GM12891 (cell line): ENCODE results near the gene PALM. TPM values are rescaled to one million over a fixed set of nuclear protein-coding genes. Genes with fewer than 3 reads are reported as not detected.
"Not testable (repeated sequence)": the region's sequence is repeated elsewhere in the genome, so short reads cannot be mapped to it uniquely, and the experiment has no call there.

Experiments
- DNase-seq: peaks from one replicate; pipeline ENCODE4 v3.0.0; 2011; ENCODE audit warnings: low spot score; ENCODE audit not compliant: insufficient read length
- FAIRE-seq: peaks from 2 replicates; lab custom pipeline; 2011; peaks lifted over from hg19 to GRCh38; lab: Jason Lieb, UNC
- PAX5 ChIP-seq: IDR thresholded peaks from 2 replicates; pipeline ENCODE4 v1.6.1; 2011; ENCODE audit warnings: low read length, moderate library complexity, mild to moderate bottlenecking; ENCODE audit not compliant: insufficient read depth, severe bottlenecking
- POLR2A ChIP-seq: IDR thresholded peaks from 2 replicates; pipeline ENCODE4 v1.6.1; 2011; ENCODE audit warnings: low read depth, low read length, control low read depth
- POLR2AphosphoS5 ChIP-seq: IDR thresholded peaks from 2 replicates; pipeline ENCODE4 v1.6.1; 2011; ENCODE audit warnings: low read depth, low read length, control low read depth
- POU2F2 ChIP-seq: IDR thresholded peaks from 2 replicates; pipeline ENCODE4 v1.6.1; 2011; ENCODE audit warnings: low read depth, mild to moderate bottlenecking, control low read depth, low read length, moderate library complexity
- SPI1 ChIP-seq: IDR thresholded peaks from 2 replicates; pipeline ENCODE4 v1.6.1; 2011; ENCODE audit warnings: low read depth, low read length, control low read depth
- TAF1 ChIP-seq: IDR thresholded peaks from 2 replicates; pipeline ENCODE4 v1.6.1; 2011; ENCODE audit warnings: low read depth, low read length, control low read depth
- polyA plus RNA-seq: library from polyadenylated mRNA; unstranded; fragments of >200 nt; gene quantifications from one replicate; pipeline ENCODE4 v1.2.1, GENCODE V29; 2012; ENCODE audit warnings: low read depth, missing spikeins, inconsistent platforms; ENCODE audit not compliant: missing spikeins

PALM gene, protein sequence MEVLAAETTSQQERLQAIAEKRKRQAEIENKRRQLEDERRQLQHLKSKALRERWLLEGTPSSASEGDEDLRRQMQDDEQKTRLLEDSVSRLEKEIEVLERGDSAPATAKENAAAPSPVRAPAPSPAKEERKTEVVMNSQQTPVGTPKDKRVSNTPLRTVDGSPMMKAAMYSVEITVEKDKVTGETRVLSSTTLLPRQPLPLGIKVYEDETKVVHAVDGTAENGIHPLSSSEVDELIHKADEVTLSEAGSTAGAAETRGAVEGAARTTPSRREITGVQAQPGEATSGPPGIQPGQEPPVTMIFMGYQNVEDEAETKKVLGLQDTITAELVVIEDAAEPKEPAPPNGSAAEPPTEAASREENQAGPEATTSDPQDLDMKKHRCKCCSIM
- 0.73 TPM for polyA plus RNA-seq

DNA sequence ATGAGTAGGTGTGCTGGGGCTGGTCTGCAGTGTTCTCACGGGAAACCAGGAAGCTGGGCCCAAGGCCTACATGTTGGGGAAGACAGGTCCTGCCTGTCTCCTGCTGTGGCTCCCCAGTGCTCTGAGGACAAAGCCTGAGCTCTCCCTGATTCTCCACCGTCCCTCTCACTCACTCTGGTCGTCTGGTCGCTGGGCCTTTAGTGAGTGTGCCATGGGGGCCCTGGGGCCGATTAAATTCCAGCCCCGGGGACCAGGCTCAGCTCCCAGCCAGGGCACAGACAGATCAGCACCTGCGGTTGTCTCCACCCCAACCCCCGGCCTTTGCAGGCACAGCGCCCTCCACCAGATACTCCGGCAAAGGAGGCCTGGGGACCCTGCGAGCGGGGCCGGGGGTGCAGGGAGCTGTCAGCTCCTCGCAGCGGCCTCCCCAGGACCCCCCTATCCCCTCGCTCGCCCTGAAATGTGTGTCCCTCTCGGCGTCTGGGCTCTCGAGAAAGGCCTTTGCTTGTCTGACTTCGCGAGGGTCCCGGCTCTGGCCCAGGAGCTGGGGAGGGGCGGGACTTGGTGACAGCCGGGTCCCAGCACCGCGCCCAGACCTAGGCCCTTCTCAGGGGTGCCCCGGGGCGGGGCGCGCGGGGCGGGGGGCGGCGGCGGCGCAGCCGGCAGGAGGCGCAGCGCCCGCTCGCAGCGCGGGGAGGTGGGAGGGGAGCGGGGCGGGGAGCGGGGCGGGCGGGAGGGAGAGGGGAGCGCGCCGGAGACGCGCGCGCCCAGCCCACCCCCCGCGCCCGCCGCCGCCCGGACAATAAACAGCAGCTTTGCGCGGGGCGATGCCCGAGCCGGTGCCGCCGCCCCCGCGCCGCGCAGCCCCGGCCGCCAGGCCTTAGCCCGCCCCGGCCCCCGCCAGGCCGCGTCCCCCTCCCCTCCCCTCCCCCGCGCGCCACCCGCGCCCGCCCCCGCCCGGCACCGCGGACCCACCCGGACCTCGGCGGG, at the start of gene PALM:
PALM (plus strand) TSS at position 782 of the 990 bp plus-strand sequence. CDS start 212 bp downstream, outside the sequence.
- FAIRE-seq = no peak
- no peak for TF ChIP-seq PAX5
- no peak for TF ChIP-seq SPI1
- TF ChIP-seq POLR2AphosphoS5 = no peak
- no peak for TF ChIP-seq POU2F2
- no peak for TF ChIP-seq POLR2A
- TF ChIP-seq TAF1 = no peak
- no peak for DNase-seq

DNA sequence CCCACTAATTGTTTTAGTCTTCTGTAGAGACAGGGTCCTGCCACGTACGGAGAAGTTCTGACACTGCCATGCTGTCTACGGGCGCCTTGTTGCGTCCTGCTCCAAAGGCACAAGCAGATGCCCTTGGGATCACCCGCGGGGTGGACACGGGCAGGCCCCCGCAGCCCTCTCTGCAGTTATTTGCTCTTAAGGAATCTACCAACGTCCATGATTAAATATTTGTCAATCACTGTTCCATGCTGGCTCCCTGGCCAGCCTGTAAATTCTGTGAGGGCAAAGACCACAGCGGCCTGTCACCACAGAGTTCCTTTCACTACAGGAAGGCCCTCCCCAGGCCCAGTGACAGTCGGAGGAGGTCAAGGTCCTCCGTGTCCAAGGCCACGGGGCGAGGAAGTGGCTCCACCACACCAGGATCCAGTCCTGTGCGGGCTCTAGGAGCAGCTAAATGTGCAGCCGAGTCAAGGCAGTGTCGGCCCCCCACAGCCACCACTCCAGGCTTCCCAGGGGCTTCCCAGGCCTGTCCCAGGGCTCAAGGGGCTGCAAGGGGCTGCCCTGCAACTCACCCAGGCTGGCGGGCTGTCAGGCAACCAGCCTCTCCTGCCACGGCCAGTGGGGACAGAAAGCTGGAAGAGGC, 47.8 kb upstream of the PALM start:
- no peak for FAIRE-seq

DNA sequence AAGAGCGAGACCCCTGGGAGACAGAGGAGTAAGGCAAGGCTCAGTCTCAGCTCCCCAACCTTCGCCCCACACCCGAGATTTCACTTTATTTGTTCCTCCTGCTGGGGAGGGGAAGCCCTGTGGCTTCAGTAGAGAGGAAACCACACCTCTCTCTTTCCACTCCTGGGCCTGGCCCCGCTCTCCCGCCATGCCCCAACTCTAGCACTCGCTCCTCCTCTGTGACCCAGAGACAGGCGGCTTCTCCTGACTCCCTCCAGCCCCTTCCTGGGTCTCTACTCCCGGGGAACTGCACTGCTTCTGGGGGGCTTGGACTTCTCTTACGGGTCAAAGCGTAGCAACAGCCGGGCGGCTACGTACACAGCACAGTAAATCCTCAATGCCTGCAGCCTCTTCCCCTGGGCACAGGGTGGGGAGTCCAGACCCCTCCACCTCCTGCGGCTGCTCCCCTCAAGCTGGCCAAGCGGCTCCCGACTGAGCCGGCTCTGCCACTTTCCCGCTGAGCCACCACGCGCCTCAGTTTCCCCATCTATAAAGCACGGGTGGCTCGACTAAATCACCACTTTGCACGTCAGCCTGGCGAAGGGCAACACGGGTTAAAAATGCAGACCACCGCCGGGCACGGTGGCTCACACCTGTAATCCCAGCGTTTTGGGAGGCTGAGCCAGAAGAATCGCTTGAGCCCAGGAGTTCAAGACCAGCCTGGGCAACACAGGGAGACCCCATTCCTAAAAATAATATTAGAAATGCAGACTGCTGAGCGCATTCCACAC, 47.1 kb upstream of the PALM start:
- FAIRE-seq = peak; percentile 90
- DNase-seq = peak; percentile 79

More for the DNA sequence above, 47.8 kb upstream of the PALM start:
- TF ChIP-seq PAX5 (no peak), POLR2A (no peak), POU2F2 (no peak), TAF1 (no peak), POLR2AphosphoS5 (no peak), SPI1 (no peak)
- no peak for DNase-seq

DNA sequence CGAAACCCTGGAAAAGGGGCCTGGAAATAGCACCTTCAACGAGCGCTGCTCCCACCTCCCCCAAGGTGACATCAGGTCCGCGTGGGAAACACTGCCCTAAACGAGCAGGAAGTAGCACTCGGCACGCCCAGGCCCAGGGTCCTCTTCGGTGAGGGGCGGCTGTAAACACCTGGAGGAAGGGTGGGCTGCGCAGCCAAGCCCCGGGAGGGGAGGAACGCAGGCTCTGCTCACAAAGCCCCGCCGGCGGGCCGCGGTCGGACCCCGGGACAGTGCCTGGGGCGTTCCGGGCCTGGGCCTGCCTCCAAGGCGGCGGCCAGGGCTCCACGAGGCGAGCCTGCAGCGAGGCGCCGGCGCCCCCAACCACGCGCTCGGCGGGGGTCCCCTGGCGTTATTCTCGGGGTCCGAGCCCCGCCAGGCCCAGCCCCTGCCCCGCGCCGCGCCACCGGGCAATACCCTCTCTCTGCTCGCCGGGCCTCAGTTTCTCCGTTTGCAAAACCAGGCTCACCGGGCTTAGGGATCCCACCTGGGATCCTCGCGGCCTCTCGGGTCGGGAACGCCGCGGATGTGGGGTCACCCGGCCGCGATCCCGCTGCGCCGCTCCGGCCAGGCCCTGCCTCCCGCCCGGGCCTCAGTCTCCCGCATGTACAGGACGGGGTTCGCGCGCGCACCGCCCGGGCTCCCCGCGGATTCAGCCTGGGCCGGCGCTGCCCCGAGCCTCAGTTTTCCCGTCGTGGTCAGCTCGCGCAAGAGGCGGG, 46.4 kb upstream of the PALM start:
- TF ChIP-seq POU2F2 (peak; percentile 32; the same call in 1 of the 2 replicates), SPI1 (no peak), POLR2A (peak; percentile 63), POLR2AphosphoS5 (peak; percentile 39; the same call in 1 of the 2 replicates), TAF1 (no peak)
- DNase-seq (no peak), FAIRE-seq (peak; percentile 94)

More for the DNA sequence above, 47.1 kb upstream of the PALM start:
- TF ChIP-seq SPI1 (0 out of 2 replicates have a peak, but pooled peaks have one; percentile 25), POLR2AphosphoS5 (0 out of 2 replicates have a peak, but pooled peaks have one; percentile 35), POU2F2 (no peak), POLR2A (0 out of 2 replicates have a peak, but pooled peaks have one; percentile 11), TAF1 (0 out of 2 replicates have a peak, but pooled peaks have one; percentile 27)

DNA sequence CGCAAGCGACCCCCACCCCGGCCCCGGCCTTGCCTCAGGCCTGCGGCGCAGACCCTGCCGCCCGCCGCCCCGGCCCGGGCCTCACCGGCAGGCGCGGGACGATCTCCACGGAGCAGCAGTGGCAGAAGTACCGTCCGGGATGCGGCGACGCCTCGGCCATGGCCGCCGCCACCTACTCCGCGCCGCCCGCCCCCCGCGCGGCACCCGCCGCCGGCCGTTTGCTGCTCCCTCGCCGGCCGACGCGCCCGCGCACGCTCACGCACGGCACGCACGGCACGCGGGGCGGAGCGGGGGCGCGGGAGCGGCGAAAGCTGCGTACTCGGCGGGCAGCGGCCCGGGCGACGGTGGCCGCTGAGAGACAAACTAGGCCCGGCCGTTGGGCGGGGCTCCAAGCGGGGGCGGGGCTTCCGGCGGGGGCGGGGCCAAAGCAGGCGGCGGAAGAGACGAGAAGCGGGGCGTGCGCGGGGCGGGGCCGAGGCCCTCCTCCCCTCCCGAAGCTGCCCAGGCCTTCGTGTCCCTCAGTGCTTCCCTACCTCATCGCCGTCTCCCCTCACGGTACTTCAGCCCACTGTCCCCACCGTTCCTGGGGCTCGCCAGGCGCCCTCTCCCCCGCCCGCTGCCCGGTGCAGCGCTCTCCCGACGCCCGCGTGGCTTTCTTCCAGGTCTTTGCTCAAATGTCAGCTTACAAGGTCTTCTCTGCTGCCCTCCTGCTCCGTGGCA, 45.6 kb upstream of the PALM start, which contains the start of gene RNF126:
RNF126 (minus strand) TSS at position 253 of the 720 bp plus-strand sequence; CDS start at position 160, 93 bp downstream.
- FAIRE-seq = peak; percentile 99
- DNase-seq = peak; percentile 97
- peak; percentile 41 for TF ChIP-seq PAX5
- TF ChIP-seq POLR2AphosphoS5 = 0 out of 2 replicates have a peak, but pooled peaks have one; percentile 54
- no peak for TF ChIP-seq SPI1
- TF ChIP-seq POLR2A = peak; percentile 25; the same call in 1 of the 2 replicates
- 0 out of 2 replicates have a peak, but pooled peaks have one; percentile 42 for TF ChIP-seq TAF1

DNA sequence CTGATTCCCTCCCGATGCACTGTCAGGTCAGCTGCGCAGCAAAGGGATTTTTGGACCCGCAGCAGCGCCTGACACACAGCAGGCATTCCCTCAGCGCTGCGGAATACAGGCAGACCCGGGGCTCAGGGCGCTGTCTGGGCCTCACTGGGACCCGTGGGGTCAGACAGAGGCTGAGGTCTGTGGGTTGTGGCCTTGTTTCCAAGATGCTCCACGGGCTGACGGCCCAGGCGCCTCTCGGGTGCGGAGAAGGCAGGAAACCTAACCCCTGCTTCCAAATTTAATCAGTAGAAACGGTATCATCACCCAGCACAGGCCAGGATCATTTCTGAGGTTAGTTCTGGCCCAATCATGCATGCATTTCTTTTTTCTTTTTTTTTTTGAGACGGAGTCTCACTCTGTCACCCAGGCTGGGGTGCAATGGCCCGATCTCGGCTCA, 45.0 kb upstream of the PALM start:
- no peak for TF ChIP-seq POLR2AphosphoS5
- TF ChIP-seq TAF1 = no peak
- no peak for TF ChIP-seq PAX5
- FAIRE-seq (no peak), DNase-seq (no peak)

DNA sequence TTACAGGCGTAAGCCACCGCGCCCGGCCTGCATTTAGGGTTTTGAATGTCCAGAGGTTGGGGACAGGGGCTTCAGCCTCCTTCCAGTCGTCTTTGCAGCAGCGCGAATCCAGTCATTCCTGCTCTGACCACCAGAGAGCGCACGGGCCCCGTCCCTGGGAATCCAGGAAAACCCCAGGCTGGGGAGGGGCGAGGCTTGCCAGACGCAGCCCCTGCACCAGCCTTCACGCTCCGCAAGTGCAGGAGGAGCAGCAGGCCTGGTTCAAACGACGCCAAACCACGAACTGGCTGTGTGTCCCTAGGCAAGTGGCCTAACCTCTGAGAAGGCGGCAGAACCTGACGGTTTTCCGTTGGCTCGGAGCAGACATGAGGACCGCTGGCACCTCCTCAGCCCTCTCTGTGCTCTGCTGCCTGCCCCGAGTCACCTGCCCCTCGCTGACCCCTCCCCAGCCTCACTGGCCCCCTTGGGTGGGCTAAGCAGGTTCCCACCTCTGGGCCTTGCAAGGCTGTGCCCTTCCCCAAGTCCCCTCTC, 43.8 kb upstream of the PALM start:
- peak; percentile 52 for FAIRE-seq
- DNase-seq = peak; percentile 81
- TF ChIP-seq POLR2A (no peak), PAX5 (no peak), TAF1 (no peak), SPI1 (no peak), POU2F2 (no peak), POLR2AphosphoS5 (no peak)

DNA sequence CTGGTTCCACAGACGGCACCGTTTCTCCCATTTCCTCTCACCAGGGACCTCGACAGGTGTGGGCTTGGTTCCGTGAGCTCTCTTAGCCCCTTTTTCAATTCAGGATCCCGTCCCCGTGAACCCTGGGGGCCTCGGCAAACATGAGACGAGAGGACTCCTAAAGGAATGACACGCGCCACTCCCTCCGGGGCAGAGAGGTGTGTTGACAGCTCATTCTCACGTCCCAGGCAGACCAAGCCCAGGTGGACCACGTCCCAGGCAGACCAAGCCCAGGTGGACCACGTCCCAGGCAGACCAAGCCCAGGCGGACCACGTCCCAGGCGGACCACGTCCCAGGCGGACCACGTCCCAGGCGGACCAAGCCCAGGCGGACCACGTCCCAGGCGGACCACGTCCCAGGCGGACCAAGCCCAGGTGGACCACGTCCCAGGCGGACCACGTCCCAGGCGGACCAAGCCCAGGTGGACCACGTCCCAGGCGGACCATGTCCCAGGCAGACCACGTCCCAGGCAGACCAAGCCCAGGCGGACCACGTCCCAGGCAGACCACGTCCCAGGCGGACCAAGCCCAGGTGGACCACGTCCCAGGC, 41.7 kb upstream of the PALM start:
- not testable (repeated sequence) for FAIRE-seq, DNase-seq

DNA sequence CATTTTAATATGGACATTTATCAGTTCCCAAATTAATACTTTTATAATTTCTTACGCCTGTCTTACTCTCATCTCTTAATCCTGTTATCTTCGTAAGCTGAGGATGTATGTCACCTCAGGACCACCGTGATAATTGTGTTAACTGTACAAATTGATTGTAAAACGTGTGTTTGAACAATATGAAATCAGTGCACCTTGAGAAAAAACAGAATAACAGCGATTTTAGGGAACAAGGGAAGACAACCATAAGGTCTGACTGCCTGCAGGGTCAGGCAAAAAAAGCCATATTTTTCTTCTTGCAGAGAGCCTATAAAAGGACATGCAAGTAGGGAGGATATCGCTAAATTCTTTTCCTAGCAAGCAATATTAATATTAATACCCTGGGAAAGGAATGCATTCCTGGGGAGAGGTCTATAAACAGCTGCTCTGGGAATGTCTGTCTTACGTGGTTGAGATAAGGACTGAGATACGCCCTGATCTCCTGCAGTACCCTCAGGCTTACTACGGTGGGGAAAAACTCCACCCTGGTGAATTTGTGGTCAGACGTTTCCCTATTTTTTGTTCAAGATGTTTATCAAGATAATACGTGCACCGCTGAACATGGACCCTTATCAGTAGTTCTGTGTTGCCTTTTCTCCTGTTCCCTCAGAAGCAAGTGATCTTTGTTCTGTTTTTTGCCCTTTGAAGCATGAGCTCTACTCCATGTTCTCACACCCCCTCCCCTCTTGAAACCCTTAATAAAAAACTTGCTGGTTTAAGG, 39.9 kb upstream of the PALM start:
- not testable (repeated sequence) for DNase-seq, FAIRE-seq
